Peyer's patch (tissue), 4 donors: ENCODE results near the gene SRXN1. TPM values are rescaled to one million over a fixed set of nuclear protein-coding genes. Genes with fewer than 3 reads are reported as not detected.

Source experiments
- DNase-seq, 3 donors: peaks; one replicate each; pipeline ENCODE4 v3.0.0-alpha.2; 2017 to 2019
- H3K27ac ChIP-seq, 4 donors: fragments of 200-600 bp; sonication (generic); one replicate each; pipeline ENCODE4 v1.5.1; 2016 to 2019
- H3K27me3 ChIP-seq, 2 donors: fragments of 200-600 bp; sonication (generic); one replicate each; pipeline ENCODE4 v1.5.1; 2019
- H3K36me3 ChIP-seq, 3 donors: fragments of 200-600 bp; sonication (generic); one replicate each; pipeline ENCODE4 v1.5.1; 2016 to 2019
- H3K4me1 ChIP-seq, 4 donors: fragments of 200-600 bp; sonication (generic); one replicate each; pipeline ENCODE4 v1.5.1; 2016 to 2019
- H3K4me3 ChIP-seq, 4 donors: fragments of 200-600 bp; sonication (generic); 1 replicate in 3 of 4; 2 replicates in 1 of 4; pipeline ENCODE4 v1.5.1; 2016 to 2019; ENCODE audit warnings: mild to moderate bottlenecking in 1 of 4
- H3K9me3 ChIP-seq, 4 donors: fragments of 200-600 bp; sonication (generic); one replicate each; pipeline ENCODE4 v1.5.1; 2016 to 2019; ENCODE audit warnings: mild to moderate bottlenecking in 1 of 4
- CTCF ChIP-seq, 6 experiments: fragments of 450-650 bp in 4 of 6; fragments of 200-600 bp in 2 of 6; sonication (generic) in 1 of 6; IDR thresholded peaks; one replicate each; pipeline ENCODE4 v1.5.1; 2017 to 2019; ENCODE audit warnings: antibody characterized with exemption in 6 of 6, mild to moderate bottlenecking in 3 of 6, moderate library complexity in 1 of 6
- POLR2A ChIP-seq, 2 donors: fragments of 450-650 bp; IDR thresholded peaks; one replicate each; pipeline ENCODE4 v1.5.1; 2017; ENCODE audit warnings: antibody characterized with exemption in 2 of 2, mild to moderate bottlenecking in 2 of 2, moderate library complexity in 2 of 2
- total RNA-seq, 4 donors: library from RNA; depleted of rRNA; stranded (reverse); fragments of >200 nt; gene quantifications; one replicate each; pipeline ENCODE4 v1.1.0, GENCODE V29; 2016

Gene SRXN1
- total RNA-seq, 4 donors from 2014 or later: 15.0 to 83.0 (median 29.9) TPM

DNA sequence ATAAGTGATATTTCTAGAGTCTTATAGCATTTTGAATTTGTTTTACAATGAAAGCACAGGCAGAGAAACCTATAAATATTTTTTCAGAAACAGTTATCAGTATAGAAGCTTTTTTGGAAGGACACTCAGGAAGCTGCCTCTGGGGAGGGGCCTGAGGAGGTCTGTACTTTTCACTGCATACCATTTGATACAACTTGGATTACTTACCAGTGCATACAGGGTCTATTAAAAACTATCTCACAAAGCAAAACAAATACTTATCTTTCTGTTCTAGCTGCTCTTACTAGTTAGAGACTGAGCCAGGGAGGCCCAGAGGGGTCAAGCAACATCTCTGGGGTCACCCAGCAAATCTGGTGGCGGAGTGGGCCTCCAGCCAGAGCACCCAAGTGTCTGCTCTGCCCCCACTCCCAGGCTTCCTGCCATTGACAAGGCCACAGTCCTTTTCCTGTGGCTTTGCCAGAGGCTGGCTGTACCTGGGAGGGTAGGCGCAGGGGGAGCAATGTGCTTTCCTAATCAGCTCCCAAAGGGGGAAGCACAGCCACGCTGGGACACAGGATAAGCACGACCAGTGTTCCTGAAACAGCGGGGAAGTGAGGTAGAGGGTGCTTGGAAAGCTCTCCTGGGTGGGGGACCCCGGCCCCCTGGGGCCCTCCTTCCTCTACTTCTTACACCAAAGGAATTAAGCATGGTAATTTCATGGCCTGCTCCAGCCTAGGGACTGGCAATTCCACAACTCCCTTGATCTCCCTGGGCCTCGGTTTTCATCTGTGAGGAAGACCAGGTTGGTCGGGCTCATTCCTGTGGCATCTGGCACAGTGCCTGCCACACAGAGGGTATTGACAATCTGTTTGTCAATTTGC is 50.7 kb downstream of the SRXN1 start:
- H3K4me3 ChIP-seq: no peak overlapping the region

GRCh38 chr20:600736-601135 is 52.3 kb downstream of the SRXN1 start:
- Histone ChIP-seq H3K27ac (no peak overlapping the region), H3K9me3 (no peaks in the 10 kb centered on the region), H3K36me3 (no peaks in the 10 kb centered on the region), H3K27me3 (no peaks in the 10 kb centered on the region), H3K4me1 (no peaks in the 10 kb centered on the region), H3K4me3 (no peak overlapping the region)
- DNase-seq: no peak
- no peak for TF ChIP-seq CTCF (IDR thresholded peaks at IDR 0.05)
- TF ChIP-seq POLR2A (IDR thresholded peaks at IDR 0.05): no peak

More for the DNA sequence above, 50.7 kb downstream of the SRXN1 start:
- no peaks in the 10 kb centered on the region for H3K4me1 ChIP-seq
- no peaks in the 10 kb centered on the region for H3K27me3 ChIP-seq
- no peaks in the 10 kb centered on the region for H3K9me3 ChIP-seq
- H3K36me3 ChIP-seq: no peaks in the 10 kb centered on the region
- TF ChIP-seq POLR2A (IDR thresholded peaks at IDR 0.05): no peak
- no peak for TF ChIP-seq CTCF (IDR thresholded peaks at IDR 0.05)
- no peak for DNase-seq
- no peak overlapping the region for H3K27ac ChIP-seq

GRCh38 chr20:600141-600540 is 52.9 kb downstream of the SRXN1 start:
- H3K36me3 ChIP-seq: no peaks in the 10 kb centered on the region
- no peaks in the 10 kb centered on the region for H3K9me3 ChIP-seq
- H3K4me1 ChIP-seq: no peaks in the 10 kb centered on the region
- H3K4me3 ChIP-seq: no peak overlapping the region
- no peak for DNase-seq
- no peak overlapping the region for H3K27ac ChIP-seq
- TF ChIP-seq CTCF (IDR thresholded peaks at IDR 0.05): no peak
- TF ChIP-seq POLR2A (IDR thresholded peaks at IDR 0.05): no peak
- H3K27me3 ChIP-seq: no peaks in the 10 kb centered on the region

DNA sequence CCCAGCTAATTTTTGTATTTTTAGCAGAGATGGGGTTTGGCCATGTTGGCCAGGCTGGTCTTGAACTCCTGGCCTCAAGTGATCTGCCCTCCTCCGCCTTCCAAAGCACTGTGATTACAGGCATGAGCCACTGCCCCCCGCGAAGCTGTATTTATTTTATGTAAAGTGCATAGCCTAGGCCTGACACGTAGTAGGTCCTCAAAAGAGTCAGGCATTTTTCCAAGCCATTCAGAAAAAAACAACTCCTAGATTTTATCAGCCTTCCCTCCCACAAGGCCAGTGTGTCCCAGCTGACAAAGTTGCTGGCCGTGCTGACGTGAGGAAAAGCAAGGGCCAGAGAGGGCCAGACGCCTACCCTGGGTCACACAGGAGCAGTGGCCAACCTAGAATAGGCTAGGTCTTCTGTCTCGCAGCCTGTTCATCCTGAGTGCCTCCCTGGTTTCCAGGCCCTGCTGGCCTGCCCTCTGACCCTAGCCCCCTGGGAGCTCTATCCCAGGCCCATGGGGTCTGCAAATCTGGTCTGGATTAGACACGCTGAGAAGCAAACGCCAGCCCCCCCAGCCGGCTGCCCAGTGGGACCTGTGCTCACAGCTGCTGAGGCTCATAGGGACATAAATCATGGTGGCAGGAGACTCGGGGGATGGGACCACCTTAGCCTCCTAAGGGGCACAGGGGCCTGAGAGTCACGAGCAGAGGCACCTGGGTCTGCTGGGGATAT is 54.7 kb downstream of the SRXN1 start:
- DNase-seq: no peak
- no peaks in the 10 kb centered on the region for H3K27me3 ChIP-seq
- no peak overlapping the region for H3K4me3 ChIP-seq
- H3K4me1 ChIP-seq: no peaks in the 10 kb centered on the region
- no peak for TF ChIP-seq CTCF (IDR thresholded peaks at IDR 0.05)
- TF ChIP-seq POLR2A (IDR thresholded peaks at IDR 0.05): no peak
- H3K36me3 ChIP-seq: no peaks in the 10 kb centered on the region
- no peaks in the 10 kb centered on the region for H3K9me3 ChIP-seq
- H3K27ac ChIP-seq: no peak overlapping the region

- Histone ChIP-seq H3K4me1 (no peaks in the 10 kb centered on the region), H3K36me3 (no peaks in the 10 kb centered on the region), H3K9me3 (no peaks in the 10 kb centered on the region), H3K27ac (no peak overlapping the region), H3K4me3 (no peak overlapping the region), H3K27me3 (no peaks in the 10 kb centered on the region)
- no peak for DNase-seq
- TF ChIP-seq CTCF (IDR thresholded peaks at IDR 0.05) (no peak), POLR2A (IDR thresholded peaks at IDR 0.05) (no peak)
Measured at GRCh38 chr20:597560-597959, 55.4 kb downstream of the SRXN1 start.

Other genes starting within 250 kb of the SRXN1 start
- 100 to 1,000 TPM; 133 to 254 (median 154) TPM for gene RBCK1, start 244.9 kb downstream of the SRXN1 start, total RNA-seq
- gene TBC1D20, start 190.7 kb downstream of the SRXN1 start, total RNA-seq: 10 to 100 TPM; 38.1 to 43.6 (median 42.8) TPM
- gene CSNK2A1, start 109.4 kb downstream of the SRXN1 start, total RNA-seq: 100 to 1,000 TPM in 2 of 4 donors, 10 to 100 TPM in 2; 60.2 to 105 (median 97.3) TPM
- gene TCF15, start 42.9 kb downstream of the SRXN1 start, total RNA-seq: not detected
- gene SCRT2, start 22.6 kb upstream of the SRXN1 start, total RNA-seq: not detected
- 100 to 1,000 TPM in 1 of 4 donors, 10 to 100 TPM in 3; 15.7 to 176 (median 26.0) TPM for gene SLC52A3, start 115.3 kb upstream of the SRXN1 start, total RNA-seq
- 10 to 100 TPM in 2 of 4 donors, 1 to 10 TPM in 2; 5.1 to 15.7 (median 12.7) TPM for gene FAM110A, start 180.5 kb upstream of the SRXN1 start, total RNA-seq